Lower leg skin (tissue), 3 donors: ENCODE results near the gene WDR64.

ENCODE experiments used
- POLR2A ChIP-seq, 2 donors: fragments of 450-650 bp; IDR thresholded peaks; one replicate each; pipeline ENCODE4 v1.6.1; 2016 to 2017; ENCODE audit warnings: antibody characterized with exemption in 2 of 2, mild to moderate bottlenecking in 1 of 2, moderate library complexity in 1 of 2
- TF ChIP-seq, protein P1 (sequence below), 3 donors: fragments of 450-650 bp; IDR thresholded peaks; one replicate each; pipeline ENCODE4 v1.5.1; 2016; ENCODE audit warnings: antibody characterized with exemption in 3 of 3, mild to moderate bottlenecking in 3 of 3, moderate library complexity in 2 of 3

GRCh38 chr1:241846862-241847539 is 194.9 kb downstream of the WDR64 start:
- TF ChIP-seq POLR2A (IDR thresholded peaks at IDR 0.05), result no peak
- TF ChIP-seq, protein P1, sequence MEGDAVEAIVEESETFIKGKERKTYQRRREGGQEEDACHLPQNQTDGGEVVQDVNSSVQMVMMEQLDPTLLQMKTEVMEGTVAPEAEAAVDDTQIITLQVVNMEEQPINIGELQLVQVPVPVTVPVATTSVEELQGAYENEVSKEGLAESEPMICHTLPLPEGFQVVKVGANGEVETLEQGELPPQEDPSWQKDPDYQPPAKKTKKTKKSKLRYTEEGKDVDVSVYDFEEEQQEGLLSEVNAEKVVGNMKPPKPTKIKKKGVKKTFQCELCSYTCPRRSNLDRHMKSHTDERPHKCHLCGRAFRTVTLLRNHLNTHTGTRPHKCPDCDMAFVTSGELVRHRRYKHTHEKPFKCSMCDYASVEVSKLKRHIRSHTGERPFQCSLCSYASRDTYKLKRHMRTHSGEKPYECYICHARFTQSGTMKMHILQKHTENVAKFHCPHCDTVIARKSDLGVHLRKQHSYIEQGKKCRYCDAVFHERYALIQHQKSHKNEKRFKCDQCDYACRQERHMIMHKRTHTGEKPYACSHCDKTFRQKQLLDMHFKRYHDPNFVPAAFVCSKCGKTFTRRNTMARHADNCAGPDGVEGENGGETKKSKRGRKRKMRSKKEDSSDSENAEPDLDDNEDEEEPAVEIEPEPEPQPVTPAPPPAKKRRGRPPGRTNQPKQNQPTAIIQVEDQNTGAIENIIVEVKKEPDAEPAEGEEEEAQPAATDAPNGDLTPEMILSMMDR (IDR thresholded peaks at IDR 0.05), result no peak
